Activated naive CD4-positive, alpha-beta T cell treated with anti-CD3 and anti-CD28 coated beads, Interleukin-2, amount 10 ng/mL, durations not matched to agents 5 hours and 36 hours (primary cell): ENCODE measurements around the gene ZNF529. TPM values are rescaled to one million over a fixed set of nuclear protein-coding genes. Genes with fewer than 3 reads are reported as not detected.

Experiments
- total RNA-seq, 2 experiments: library from RNA; stranded (reverse); gene quantifications; one replicate each; pipeline ENCODE4 v1.2.3, GENCODE V29; 2021

The ZNF529 gene
- 10 to 100 TPM; 17.6 to 20.6 TPM for total RNA-seq

DNA sequence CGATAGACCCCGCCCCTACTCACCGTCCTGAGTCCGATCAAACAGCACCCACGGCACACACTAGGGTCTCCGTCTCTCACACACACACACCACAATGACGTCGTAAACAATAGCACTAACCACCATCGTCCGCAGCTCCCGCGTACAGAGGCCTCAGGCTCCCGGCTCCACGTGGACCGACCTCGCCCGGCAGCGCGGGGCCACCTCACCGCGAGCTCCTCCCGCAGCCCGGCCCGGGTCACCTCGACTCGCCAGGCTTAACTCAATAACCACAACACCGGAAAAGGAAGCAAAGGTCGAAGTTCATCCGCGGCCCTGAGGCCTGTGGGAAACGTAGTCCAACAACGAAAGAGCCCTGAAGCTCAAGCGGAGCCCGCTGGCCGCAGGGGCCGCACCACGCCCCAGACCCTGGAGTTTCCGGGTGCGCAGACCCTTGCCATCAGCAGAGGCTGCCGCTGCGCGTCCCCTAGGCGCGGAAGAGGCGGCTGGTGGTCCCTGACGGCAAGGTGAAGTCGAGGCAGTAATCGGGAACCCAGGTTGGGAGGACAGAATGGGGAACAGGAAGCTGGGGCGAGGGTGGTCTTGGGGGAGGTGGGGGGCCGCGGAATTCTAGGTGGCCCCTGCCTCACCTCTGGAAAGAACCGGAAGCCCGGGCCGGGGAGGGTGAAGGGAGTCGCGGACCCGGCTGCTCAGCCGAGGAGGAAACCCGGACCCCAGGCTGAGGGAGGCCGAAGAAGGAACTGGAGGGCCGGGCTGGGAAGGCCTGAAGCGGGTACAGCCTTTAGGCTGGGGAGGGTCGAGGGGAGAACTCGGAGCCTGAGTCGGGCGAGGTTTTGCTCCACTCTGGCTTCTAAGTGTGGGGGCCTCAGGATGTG is at the start of gene ZNF529:
Gene ZNF529 (minus strand): TSS at position 273 of the 875 bp plus-strand sequence. CDS start 946 bp downstream, outside the sequence.

DNA sequence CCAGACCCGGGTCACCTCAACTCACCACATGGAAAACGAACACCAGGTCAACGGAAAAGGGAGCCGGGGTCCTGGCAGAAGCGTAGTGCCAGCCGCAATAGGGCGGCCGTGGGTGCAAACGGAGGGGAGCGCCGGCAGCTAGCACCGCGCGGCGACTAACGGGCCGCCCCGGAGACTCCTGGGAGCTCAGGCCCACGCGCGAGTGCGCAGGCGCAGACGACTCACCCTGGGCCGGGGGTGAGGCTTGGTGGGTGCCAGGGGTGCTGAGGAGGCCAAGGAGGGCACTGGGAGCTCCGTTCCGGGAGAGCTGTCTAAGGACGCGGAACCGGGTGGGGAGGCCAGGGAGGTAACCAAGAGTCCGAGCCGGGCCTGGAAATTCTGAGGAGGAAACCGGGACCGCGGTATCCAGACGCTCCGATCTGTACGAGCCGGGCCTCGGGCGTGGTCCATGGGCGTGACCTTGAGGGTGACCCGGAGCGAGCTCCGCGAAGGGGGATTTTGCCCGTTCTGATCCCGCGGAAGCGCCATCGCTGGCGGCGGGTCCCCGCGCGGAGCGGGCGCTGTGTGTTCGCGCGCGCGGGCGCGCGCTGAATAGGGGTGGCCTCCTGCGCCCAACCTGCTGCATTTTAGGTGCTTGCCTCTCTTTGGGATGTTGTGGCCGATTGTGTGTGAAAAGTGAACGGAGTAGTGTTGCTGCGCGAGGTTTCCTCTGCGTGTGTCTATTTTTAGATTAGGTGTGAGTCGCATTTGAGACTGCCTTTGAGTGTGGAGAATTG is 32.2 kb upstream of the ZNF529 start, which contains the start of gene ZNF382:
Gene ZNF382 (plus strand): TSS at position 213 of the 776 bp plus-strand sequence. CDS start 4,602 bp downstream, outside the sequence.

DNA sequence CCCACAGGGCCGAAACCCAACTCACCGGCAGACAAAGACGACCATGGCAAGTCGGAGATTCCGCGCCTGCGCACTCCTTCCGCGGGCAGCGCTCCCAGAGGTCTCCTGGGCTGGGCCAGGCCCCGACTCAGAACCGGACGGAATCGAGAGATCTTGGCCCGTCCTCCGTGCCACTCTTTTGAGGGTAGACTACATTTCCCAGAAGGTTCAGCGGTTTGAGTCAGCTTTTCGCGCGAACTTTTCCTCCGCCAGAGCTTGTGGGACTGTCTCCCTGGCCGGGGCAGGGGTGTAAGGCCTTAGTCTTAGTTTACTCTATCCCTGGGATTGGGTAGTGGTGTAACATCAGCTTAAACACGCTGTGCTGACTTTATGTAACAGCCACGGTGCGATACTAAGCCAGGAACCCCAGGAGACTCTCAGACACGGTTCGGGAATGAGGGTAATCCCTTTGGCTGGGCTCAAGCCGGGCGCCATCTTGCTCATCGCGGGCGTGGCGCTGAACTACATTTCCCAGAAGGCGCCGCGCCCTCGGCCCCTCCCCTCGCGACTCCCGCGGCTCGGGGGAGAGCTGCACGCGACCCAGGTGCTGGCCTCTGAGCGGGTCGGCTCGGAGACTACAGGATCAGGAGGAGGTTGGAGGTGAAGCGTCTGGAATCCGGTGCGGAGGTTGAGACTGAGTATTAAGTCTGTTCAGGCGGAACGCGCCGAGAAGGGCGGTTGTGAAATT is 44.7 kb downstream of the ZNF529 start, which contains the start of gene ZNF260:
Gene ZNF260 (minus strand): TSS at position 78 of the 727 bp plus-strand sequence. CDS start 13,033 bp downstream, outside the sequence.

Other genes with a start within 250 kb of the ZNF529 start
- gene ZFP14, start 194.1 kb downstream of the ZNF529 start, total RNA-seq = 1 to 10 TPM; 6.6 to 7.6 TPM
- 1 to 10 TPM; 4.2 to 4.3 TPM for gene ZFP82, start 154.6 kb downstream of the ZNF529 start, total RNA-seq
- gene ZNF566, start 83.7 kb downstream of the ZNF529 start, total RNA-seq = 10 to 100 TPM; 10.5 to 11.2 TPM
- 1 to 10 TPM; 9.7 to 10.0 TPM for gene ZNF260, start 45.0 kb downstream of the ZNF529 start, total RNA-seq
- gene ZNF382, start 32.0 kb upstream of the ZNF529 start, total RNA-seq = 10 to 100 TPM; 11.1 to 13.5 TPM
- 10 to 100 TPM in 1 of 2 experiments, 1 to 10 TPM in 1; 9.3 to 11.6 TPM for gene ZNF461, start 93.5 kb upstream of the ZNF529 start, total RNA-seq
- 10 to 100 TPM; 10.9 to 11.1 TPM for gene ZNF567, start 114.3 kb upstream of the ZNF529 start, total RNA-seq
- gene ZNF850, start 199.5 kb upstream of the ZNF529 start, total RNA-seq = 1 to 10 TPM; 7.9 to 9.6 TPM